Right lobe of liver (tissue), 6 donors: ENCODE data around the gene C1orf122. TPM values are rescaled to one million over a fixed set of nuclear protein-coding genes. Genes with fewer than 3 reads are reported as not detected.

Experiments used
- ATAC-seq, 4 donors: fragments of 200-7000 bp; cut with Tn5 transposase; one replicate each; pipeline ENCODE4 v1.9.1; 2020; ENCODE audit warnings: mild to moderate bottlenecking in 4 of 4, moderate library complexity in 4 of 4
- DNase-seq, 3 donors: peaks; one replicate each; pipeline ENCODE4 v3.0.0-alpha.2; 2020
- H3K27ac ChIP-seq, 3 donors: fragments of 200-600 bp; one replicate each; pipeline ENCODE4 v1.8.0; 2022
- H3K27me3 ChIP-seq, 2 donors: fragments of 200-600 bp; one replicate each; pipeline ENCODE4 v1.8.0; 2022
- H3K36me3 ChIP-seq, 4 donors: fragments of 200-600 bp; sonication (generic) in 1 of 4; one replicate each; pipeline versions ENCODE4 v1.5.1 to v1.8.0; 2017 to 2022; ENCODE audit warnings: control low read depth in 1 of 4
- H3K4me1 ChIP-seq, 4 donors: fragments of 200-600 bp; sonication (generic) in 1 of 4; one replicate each; pipeline versions ENCODE4 v1.5.1 to v1.8.0; 2017 to 2022; ENCODE audit warnings: control low read depth in 1 of 4
- H3K4me3 ChIP-seq, 3 donors: fragments of 200-600 bp; one replicate each; pipeline ENCODE4 v1.8.0; 2022
- H3K9me3 ChIP-seq, 4 donors: fragments of 200-600 bp; sonication (generic) in 1 of 4; one replicate each; pipeline versions ENCODE4 v1.5.1 to v1.8.0; 2017 to 2022; ENCODE audit warnings: control low read depth in 1 of 4
- CTCF ChIP-seq, 4 donors: fragments of 200-600 bp in 3 of 4; fragments of 450-650 bp in 1 of 4; IDR thresholded peaks; one replicate each; pipeline versions ENCODE4 v1.5.1 to v1.8.0; 2016 to 2022; ENCODE audit warnings: antibody characterized with exemption in 4 of 4, mild to moderate bottlenecking in 2 of 4
- POLR2A ChIP-seq: fragments of 450-650 bp; IDR thresholded peaks from one replicate; pipeline ENCODE4 v1.6.1; 2017; ENCODE audit warnings: antibody characterized with exemption, mild to moderate bottlenecking
- WGBS: methylation state at CpG from one replicate; pipeline ENCODE4 v1.1.6; 2018; ENCODE audit warnings: low coverage, low lambda C conversion rate; ENCODE audit not compliant: insufficient coverage; ENCODE audit errors: missing lambda C conversion rate; 5-methylcytosine and 5-hydroxymethylcytosine counted together
- intact Hi-C, 2 donors: fragments of 100-400 bp; cut with DNase I; formaldehyde crosslinking; loops; one replicate each; pipeline versions ENCODE4 v1.11.2 to v1.14.1; 2022
- total RNA-seq, 6 experiments: library from RNA; depleted of rRNA in 2 of 6; stranded (reverse); fragments of >200 nt in 2 of 6; fragmentation: NEBNext Ultra II Directional in 3 of 6; extraction: Animal tissue kit (Norgen Biotek cat#: 25700) in 3 of 6; gene quantifications; one replicate each; pipeline versions ENCODE4 v1.1.0 to v1.2.4, GENCODE V29; 2016 to 2023
- donor health status: DM: no; HTN: yes; CAD: no.
- donor health status: DM: no; HTN: no; CAD: no.
- donor health status: DM: no; HTN: no; CAD: no.
- donor health status: DM: no; HTN: yes; CAD: no.
- donor health status: DM: no; HTN: yes; CAD: no.

C1orf122 gene
- total RNA-seq, 6 experiments from 2014 or later, result 23.0 to 61.7 (median 27.9) TPM

- no peak for TF ChIP-seq POLR2A
- TF ChIP-seq CTCF (IDR thresholded peaks at IDR 0.05), result no peak
- WGBS, result 59% methylated on average over 3 of the region's 3 CpGs
Observed at GRCh38 chr1:37836788-37837187, 29.2 kb downstream of the C1orf122 start.

GRCh38 chr1:37839676-37840075, 32.1 kb downstream of the C1orf122 start:
- no peak overlapping the region for H3K27ac ChIP-seq
- intact Hi-C loops, result no loop called here
- no peak overlapping the region for H3K4me3 ChIP-seq
- H3K27me3 ChIP-seq, result no peaks in the 10 kb centered on the region
- H3K9me3 ChIP-seq, result no peaks in the 10 kb centered on the region
- DNase-seq, result no peak
- peaks cover 0 to 43% (median 15%) of the 10 kb centered on the region in 4 donors for H3K36me3 ChIP-seq
- ATAC-seq, result no peak
- WGBS, result 86% methylated on average over 6 of the region's 10 CpGs
- TF ChIP-seq CTCF (IDR thresholded peaks at IDR 0.05), result no peak
- no peak for TF ChIP-seq POLR2A
- H3K4me1 ChIP-seq, result peaks cover 0 to 8% (median 3%) of the 10 kb centered on the region in 4 donors

More at GRCh38 chr1:37836788-37837187, 29.2 kb downstream of the C1orf122 start:
- no peaks in the 10 kb centered on the region for H3K27me3 ChIP-seq
- no peaks in the 10 kb centered on the region for H3K9me3 ChIP-seq
- peaks cover 0 to 64% (median 26%) of the 10 kb centered on the region in 4 donors for H3K36me3 ChIP-seq
- DNase-seq (no peak), ATAC-seq (no peak)
- H3K4me1 ChIP-seq, result no peaks in the 10 kb centered on the region
- intact Hi-C loops, result no loop called here
- H3K27ac ChIP-seq, result no peak overlapping the region
- H3K4me3 ChIP-seq, result no peak overlapping the region

- no peak for TF ChIP-seq CTCF (IDR thresholded peaks at IDR 0.05)
- no peak for TF ChIP-seq POLR2A
Observed at GRCh38 chr1:37840711-37841110, 33.1 kb downstream of the C1orf122 start.

GRCh38 chr1:37841652-37842051, 34.1 kb downstream of the C1orf122 start:
- WGBS, result 83% methylated on average over 3 of the region's 3 CpGs
- DNase-seq (no peak), ATAC-seq (no peak)
- Histone ChIP-seq H3K9me3 (no peaks in the 10 kb centered on the region), H3K27me3 (no peaks in the 10 kb centered on the region), H3K4me3 (no peak overlapping the region), H3K36me3 (peaks cover 0 to 34% (median 9%) of the 10 kb centered on the region in 4 donors), H3K4me1 (peaks cover 0 to 16% (median 7%) of the 10 kb centered on the region in 4 donors), H3K27ac (no peak overlapping the region)
- no peak for TF ChIP-seq POLR2A
- TF ChIP-seq CTCF (IDR thresholded peaks at IDR 0.05), result no peak
- intact Hi-C loops, result no loop called here

More at GRCh38 chr1:37840711-37841110, 33.1 kb downstream of the C1orf122 start:
- DNase-seq (no peak), ATAC-seq (no peak)
- Histone ChIP-seq H3K27ac (no peak overlapping the region), H3K4me1 (peaks cover 0 to 16% (median 7%) of the 10 kb centered on the region in 4 donors), H3K9me3 (no peaks in the 10 kb centered on the region), H3K4me3 (no peak overlapping the region), H3K36me3 (peaks cover 0 to 34% (median 12%) of the 10 kb centered on the region in 4 donors), H3K27me3 (no peaks in the 10 kb centered on the region)
- intact Hi-C loops, result no loop called here
- 73% methylated on average over 1 of the region's 1 CpG for whole genome bisulfite sequencing

GRCh38 chr1:37844536-37844935, 36.9 kb downstream of the C1orf122 start:
- Histone ChIP-seq H3K4me1 (peaks cover 0 to 16% (median 7%) of the 10 kb centered on the region in 4 donors), H3K9me3 (no peaks in the 10 kb centered on the region), H3K27ac (no peak overlapping the region), H3K27me3 (no peaks in the 10 kb centered on the region), H3K36me3 (peaks cover 0 to 8% (median 2%) of the 10 kb centered on the region in 4 donors), H3K4me3 (no peak overlapping the region)
- intact Hi-C loops, result no loop called here
- no peak for TF ChIP-seq POLR2A
- TF ChIP-seq CTCF (IDR thresholded peaks at IDR 0.05), result no peak
- DNase-seq (no peak), ATAC-seq (peak in 2 of 4 donors; percentile 40 to 43)
